Activated T-helper 1 cell treated with Interleukin-2 at 50 U/mL for 16 hours (primary cell): ENCODE results near the gene CKLF.
"Not testable (repeated sequence)": the region's sequence is repeated elsewhere in the genome, so short reads cannot be mapped to it uniquely, and the experiment has no call there.

ENCODE experiments used
- DNase-seq: peaks from one replicate; pipeline ENCODE4 v3.0.0-alpha.2; 2020; ENCODE audit warnings: low read depth

Gene CKLF

GRCh38 chr16:66552286-66553177, at the start of gene CKLF:
Gene CKLF, plus strand, starts transcription at chr16:66552576. Its CDS starts 140 bp downstream, at chr16:66552716.
- DNase-seq: peak; percentile 90

- no peak for DNase-seq
These were observed 49.3 kb upstream of the CKLF start for GRCh38 chr16:66503030-66503429.

- DNase-seq: no peak
These were observed 48.8 kb upstream of the CKLF start for GRCh38 chr16:66503612-66504011.

GRCh38 chr16:66507731-66508239, 44.6 kb upstream of the CKLF start:
- DNase-seq: no peak

- DNase-seq: no peak
These were observed 44.0 kb upstream of the CKLF start for GRCh38 chr16:66508248-66508913.

DNA sequence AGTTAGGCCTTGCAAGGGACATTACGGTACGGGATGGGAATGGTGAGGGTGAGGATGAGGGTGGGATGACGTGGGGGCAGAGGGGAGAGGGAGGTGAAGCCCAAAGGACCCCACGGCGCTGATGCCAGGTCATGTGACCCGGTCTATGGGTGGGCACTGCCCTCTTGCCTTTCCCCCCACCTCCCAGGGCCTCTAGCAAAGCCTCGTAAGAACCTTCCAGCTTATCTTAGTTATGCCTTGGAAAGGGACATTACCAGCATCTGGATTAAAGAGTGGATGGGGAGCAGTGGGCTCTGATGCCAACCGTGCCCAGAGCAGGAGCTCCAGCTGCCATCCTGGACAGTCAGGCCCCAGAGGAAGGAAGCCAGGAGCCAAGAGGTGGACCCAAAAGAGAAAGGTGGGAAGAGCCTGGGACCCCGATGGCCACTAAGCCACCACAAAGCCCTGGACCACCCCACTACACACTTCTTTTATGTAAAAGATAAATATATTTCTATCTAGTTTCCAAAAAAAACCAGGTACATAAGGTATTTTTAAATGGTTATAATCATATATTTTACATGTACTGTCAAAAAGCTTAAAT, 43.4 kb upstream of the CKLF start:
- DNase-seq: no peak

- DNase-seq: no peak
These were observed 42.8 kb upstream of the CKLF start for GRCh38 chr16:66509576-66509975.

DNA sequence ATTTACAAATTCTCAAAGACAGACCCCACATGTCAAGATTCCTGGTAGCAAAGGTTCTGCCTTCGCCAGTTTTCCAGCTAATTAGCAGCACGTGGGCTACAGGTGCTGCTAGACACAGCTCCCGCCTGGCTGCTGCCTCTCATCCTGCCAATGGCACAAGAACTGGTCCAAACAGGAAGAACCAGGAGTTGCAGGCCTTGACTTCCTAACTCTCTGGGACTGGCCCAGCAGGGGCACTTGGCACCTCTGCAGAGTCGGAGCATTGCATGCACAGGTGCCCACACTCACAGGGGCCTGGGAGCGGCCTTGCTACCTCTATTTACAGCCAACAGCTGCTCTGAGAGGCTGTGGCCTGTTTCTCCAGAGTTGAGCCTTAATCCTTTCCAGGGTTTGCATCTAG, 42.1 kb upstream of the CKLF start:
- no peak for DNase-seq

DNA sequence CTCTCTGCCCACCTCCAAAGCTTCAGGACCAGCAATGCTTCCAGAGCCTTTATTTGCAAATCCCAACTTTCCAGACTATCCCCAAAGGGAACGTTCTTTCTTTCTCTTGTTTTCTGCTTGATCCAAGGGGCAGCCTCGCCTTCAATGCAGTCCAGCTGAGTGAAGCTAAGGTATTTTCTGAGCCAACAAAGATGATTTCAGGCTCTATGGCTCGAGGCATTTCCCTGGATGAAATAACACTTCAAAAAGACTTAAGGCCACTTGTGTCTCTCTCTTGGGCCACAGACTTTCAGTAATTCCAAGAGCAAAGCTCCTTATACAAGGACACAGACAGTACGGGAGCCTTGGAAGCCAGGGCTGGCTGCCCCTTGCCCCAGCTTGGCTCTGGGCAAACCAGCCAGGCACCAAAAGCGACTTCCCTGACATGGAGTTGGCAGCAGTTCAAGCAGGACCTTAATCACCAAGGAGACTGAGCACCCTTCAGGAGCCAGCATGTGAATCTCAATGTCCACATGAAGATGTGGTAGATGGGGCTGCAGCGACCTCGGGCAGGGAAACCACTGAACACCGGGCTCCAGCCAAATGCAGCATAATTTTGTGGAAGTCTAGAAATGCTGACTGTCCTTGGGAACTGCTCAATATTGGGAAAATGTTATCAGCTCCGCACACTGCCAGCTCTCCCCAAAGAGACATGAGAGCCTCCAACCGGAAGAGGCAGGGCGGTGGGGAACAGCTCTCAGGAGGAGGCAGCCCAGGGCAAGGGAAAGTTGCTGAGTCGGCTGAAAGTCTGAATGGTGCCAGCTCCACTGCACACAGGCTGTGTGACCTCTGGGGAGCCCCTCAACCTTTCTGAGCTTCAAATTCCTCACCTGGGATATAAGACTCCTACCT, 41.4 kb upstream of the CKLF start:
- DNase-seq: no peak

- no peak for DNase-seq
These were observed 40.6 kb upstream of the CKLF start for GRCh38 chr16:66511602-66512271.

DNA sequence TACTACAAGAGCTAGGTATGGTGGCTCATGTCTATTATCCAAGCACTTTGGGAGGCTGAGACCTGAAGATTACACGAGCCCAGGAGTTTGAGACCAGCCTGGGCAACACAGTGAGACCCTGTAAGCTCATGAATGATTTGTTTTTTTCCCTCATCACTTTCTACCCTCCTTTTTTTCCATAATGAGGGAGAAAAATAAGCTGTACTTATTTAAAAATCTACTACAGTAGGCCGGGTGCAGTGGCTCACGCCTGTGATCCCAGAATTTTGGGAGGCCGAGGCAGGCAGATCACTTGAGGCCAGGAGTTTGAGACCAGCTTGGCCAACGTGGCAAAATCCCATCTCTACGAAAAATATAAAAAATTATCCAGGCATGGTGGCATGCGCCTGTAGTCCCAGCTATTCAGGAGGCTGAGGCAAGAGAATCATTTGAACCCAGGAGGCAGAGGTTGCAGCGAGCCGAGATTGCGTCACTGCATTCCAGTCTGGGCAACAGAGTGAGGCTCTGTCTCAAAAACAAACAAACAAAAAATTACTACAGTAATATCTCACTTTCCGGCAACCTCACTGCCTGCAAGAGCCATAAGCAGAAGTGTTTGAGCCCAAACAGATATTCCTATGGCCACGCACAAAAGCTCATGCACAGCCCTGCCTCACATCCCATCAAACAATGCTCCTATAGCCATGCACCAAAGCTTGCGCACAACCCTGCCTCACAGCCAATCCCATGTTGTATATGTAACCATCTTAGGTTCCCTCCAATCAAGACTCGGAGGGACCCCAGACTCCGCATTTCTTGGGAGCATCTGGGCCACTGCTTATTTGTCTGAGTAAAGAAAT, 39.9 kb upstream of the CKLF start:
- no peak for DNase-seq

DNA sequence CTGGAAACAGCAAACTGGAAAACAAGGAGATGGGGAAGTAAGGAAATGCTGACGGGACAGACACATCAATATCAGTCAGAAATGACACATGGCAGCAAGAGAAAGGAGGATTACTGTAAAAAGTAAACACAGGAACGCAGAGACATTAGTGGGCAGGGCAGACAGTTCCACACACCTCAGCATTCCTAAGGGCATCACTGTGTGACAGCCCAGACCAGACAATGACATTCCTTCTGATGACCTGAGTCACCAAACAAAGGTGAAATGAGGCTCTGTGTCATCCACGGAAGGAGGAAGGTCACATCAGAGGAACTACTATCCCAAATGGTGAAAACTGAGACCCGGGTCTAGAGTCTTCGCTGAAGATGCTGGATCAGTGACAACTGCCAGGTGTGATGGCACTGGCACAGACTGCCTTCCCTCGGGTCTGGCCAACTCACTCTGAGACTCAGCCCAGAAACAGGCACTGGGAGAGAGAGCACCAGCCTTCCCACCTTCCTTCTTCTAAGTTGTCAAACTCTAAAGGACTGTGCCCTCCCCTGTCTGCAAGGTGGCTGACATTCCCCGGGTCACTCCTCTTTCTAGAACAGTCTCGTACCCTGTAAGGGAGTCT, 39.2 kb upstream of the CKLF start:
- no peak for DNase-seq

- DNase-seq: not testable (repeated sequence)
These were observed 38.0 kb upstream of the CKLF start for GRCh38 chr16:66514391-66514790.

DNA sequence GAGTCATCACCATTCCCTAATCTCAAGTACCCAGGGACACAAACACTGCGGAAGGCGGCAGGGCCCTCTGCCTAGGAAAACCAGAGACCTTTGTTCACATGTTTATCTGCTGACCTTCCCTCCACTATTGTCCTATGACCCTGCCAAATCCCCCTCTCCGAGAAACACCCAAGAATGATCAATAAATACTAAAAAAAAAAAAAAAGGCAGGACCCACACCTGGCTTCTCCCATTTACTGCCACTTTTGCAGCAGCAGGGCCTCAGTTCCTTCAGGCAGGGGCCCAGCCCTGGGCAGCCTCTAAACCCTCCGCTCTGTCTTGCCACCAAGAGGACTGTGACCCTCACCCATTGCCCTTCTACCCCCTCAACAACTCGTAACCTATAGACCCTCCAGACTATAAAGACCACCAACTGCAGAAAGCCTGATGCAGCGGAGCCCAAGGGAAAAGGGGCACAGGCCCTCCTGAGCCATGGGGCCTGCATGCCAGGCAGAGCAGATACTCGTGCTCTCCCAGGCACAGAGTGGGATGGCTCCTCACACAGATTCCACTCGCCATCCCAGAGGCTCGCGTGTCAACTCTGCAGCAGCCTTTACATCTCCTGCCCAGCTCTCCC, 37.3 kb upstream of the CKLF start:
- not testable (repeated sequence) for DNase-seq

DNA sequence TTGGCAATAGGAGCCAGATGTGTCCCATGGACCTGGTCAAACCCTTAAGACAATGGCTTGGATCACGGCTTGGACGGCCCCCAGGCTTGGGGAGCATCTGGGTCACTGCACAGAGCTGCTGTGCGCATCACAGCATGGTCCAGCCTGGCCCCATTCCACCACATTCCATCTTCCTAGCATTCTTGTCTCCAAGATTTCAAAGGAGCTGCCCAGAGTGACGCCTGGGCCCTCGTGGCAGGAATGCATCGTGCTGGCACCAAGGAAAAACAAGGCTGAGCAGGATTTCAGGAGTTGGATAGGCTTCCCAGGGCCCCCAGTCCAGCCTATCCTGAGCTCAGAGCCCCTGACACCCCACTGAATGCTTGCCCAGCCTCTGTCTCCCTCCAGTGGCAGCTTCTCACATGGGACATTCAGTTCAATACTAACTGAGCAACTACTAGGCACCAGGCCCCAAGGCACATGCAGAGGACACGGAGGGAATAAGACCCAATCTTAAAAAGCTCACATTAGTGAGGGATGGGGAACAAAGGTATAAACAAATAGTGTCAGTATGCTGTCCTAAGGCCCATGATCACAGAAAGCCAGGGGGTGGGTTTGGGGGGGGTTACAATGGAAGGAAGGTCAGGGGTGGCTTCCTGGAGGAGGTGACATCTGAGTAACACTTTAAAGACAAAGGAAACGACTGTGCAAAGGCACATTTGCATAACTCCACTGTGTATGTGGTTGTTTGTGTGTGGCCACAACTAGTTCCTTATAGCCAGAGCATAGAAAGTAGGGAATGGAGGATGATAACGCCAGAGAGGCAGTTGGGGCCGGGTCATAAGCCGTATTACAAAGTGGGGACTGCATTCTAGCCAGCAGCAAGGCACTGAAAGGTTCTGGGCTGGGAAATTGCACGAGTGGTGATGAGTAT, 36.5 kb upstream of the CKLF start:
- DNase-seq: no peak

DNA sequence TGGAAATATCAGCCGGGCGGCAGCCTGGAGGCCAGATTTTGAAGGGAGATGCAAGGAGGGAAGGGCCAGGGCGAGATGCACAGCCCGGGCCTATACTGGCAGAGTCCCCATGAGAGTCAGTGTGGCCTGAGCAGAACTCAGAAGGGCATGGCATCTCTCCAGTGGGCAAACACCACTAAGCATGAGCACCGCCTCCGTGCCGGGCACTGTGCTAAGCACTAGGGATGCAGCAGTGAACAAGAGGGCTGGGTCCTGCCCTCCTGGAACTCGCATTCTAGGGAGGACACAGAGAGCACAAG, 35.9 kb upstream of the CKLF start:
- no peak for DNase-seq

DNA sequence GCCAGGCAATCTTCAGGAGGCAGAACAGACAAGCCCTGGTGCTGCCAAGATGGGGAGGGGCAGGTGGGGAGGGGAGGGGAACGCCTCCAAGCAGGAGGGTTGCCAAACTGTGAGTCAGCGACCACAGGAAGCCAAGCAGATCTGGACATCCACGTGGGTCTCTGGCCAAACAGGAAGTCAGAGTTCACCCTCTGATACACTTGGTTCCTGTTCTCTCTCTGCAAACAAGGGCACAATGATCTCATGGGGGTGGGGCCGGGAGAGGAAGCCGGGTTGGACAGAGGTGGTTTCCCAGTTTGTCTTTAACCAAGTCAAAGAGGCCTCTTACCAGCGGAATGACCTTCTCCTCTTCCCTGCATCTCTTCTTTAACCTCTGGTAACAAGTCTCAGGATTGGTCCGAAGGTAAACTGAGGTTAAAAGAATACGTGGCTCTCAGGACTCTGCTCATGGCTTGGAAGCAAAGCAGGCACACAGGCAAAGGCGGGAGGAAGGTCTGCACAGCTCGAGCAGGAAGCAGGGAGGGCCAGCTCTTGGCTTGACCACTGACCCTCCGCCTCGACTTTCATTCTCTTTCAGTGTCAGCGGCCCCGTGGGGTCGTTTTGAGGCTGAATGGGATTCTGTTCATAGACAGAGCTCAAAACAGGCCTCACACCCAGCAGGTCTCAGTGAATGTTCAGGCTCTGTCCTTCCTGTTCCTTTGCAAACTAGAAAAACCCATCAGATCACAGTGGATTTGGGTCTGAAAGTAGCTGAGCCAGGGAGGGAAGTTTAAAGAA, 35.4 kb upstream of the CKLF start:
- peak; percentile 68 for DNase-seq
